HEK293 (cell line): ENCODE results near the gene HOXD9.

Experiments
- ZNF121 ChIP-seq: fragments of 450-650 bp; formaldehyde crosslinking; IDR thresholded peaks from 2 replicates; pipeline ENCODE4 v1.5.1; 2016; ENCODE audit warnings: missing biosample characterization, missing genetic modification characterization
- ZNF169 ChIP-seq: fragments of 450-650 bp; formaldehyde crosslinking; IDR thresholded peaks from 2 replicates; pipeline ENCODE4 v1.5.1; 2016; ENCODE audit warnings: missing biosample characterization, missing genetic modification characterization
- ZNF274 ChIP-seq, 2 experiments: fragments of 200-500 bp in 1 of 2; fragments of 450-650 bp in 1 of 2; sonication (Bioruptor generic) in 1 of 2; formaldehyde crosslinking in 1 of 2; IDR thresholded peaks; 2 replicates each; pipeline versions ENCODE4 v1.5.1 to v1.6.1; 2014 to 2016; ENCODE audit warnings: borderline replicate concordance in 1 of 2, inconsistent platforms in 1 of 2, low read length in 1 of 2, missing biosample characterization in 1 of 2, missing genetic modification characterization in 1 of 2
- ZNF561 ChIP-seq: fragments of 450-650 bp; IDR thresholded peaks from 2 replicates; pipeline ENCODE4 v1.5.1; 2018; ENCODE audit warnings: missing biosample characterization, missing genetic modification characterization, borderline replicate concordance
- TF ChIP-seq, protein P1 (sequence below): fragments of 450-650 bp; formaldehyde crosslinking; IDR thresholded peaks from 2 replicates; pipeline ENCODE4 v1.5.1; 2016; ENCODE audit warnings: missing biosample characterization, missing genetic modification characterization

GRCh38 chr2:176134035-176134434 lies 11.5 kb downstream of the HOXD9 start:
- TF ChIP-seq ZNF274 (IDR thresholded peaks at IDR 0.05; ENCODE audit: low read length) (no peak), ZNF274 (tag by site-specific recombination; IDR thresholded peaks at IDR 0.05; ENCODE audit: borderline replicate concordance) (no peak), ZNF561 (tag by site-specific recombination) (no peak), ZNF121 (tag by site-specific recombination) (no peak), ZNF169 (no peak)
- TF ChIP-seq, protein P1, sequence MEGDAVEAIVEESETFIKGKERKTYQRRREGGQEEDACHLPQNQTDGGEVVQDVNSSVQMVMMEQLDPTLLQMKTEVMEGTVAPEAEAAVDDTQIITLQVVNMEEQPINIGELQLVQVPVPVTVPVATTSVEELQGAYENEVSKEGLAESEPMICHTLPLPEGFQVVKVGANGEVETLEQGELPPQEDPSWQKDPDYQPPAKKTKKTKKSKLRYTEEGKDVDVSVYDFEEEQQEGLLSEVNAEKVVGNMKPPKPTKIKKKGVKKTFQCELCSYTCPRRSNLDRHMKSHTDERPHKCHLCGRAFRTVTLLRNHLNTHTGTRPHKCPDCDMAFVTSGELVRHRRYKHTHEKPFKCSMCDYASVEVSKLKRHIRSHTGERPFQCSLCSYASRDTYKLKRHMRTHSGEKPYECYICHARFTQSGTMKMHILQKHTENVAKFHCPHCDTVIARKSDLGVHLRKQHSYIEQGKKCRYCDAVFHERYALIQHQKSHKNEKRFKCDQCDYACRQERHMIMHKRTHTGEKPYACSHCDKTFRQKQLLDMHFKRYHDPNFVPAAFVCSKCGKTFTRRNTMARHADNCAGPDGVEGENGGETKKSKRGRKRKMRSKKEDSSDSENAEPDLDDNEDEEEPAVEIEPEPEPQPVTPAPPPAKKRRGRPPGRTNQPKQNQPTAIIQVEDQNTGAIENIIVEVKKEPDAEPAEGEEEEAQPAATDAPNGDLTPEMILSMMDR, result no peak
